GM06990 (cell line): Measurements from ENCODE around the gene NRARP.

Source experiments
- DNase-seq: peaks from one replicate; pipeline ENCODE4 v3.0.0-alpha.2; 2011; ENCODE audit not compliant: insufficient read length; ENCODE audit errors: extremely low read depth
- H3K27me3 ChIP-seq: replicated peaks from 2 replicates; pipeline ENCODE4 v1.6.0; 2011; ENCODE audit warnings: low read length; ENCODE audit not compliant: control insufficient read depth, insufficient read depth
- H3K36me3 ChIP-seq: 2 replicates; pipeline ENCODE4 v1.5.1; 2011; ENCODE audit warnings: low read length; ENCODE audit not compliant: control insufficient read depth, insufficient read depth
- H3K4me3 ChIP-seq: replicated peaks from 2 replicates; pipeline ENCODE4 v1.5.1; 2011; ENCODE audit warnings: low read depth, mild to moderate bottlenecking, control low read depth, low read length
- CTCF ChIP-seq: IDR thresholded peaks from 2 replicates; pipeline ENCODE4 v1.5.1; 2011; ENCODE audit warnings: low read length, control low read depth, mild to moderate bottlenecking, inconsistent platforms; ENCODE audit not compliant: insufficient read depth, poor library complexity, severe bottlenecking

The NRARP gene

GRCh38 chr9:137294091-137294680 is 7.9 kb downstream of the NRARP start:
- no peak for DNase-seq
- TF ChIP-seq CTCF, result no peak
- Histone ChIP-seq H3K36me3 (no peaks in the 10 kb centered on the region), H3K27me3 (no peaks in the 10 kb centered on the region; the same call in 1 of the 2 replicates), H3K4me3 (no peak overlapping the region)

- no peaks in the 10 kb centered on the region; the same call in 1 of the 2 replicates for H3K27me3 ChIP-seq
- DNase-seq, result no peak
- H3K4me3 ChIP-seq, result no peak overlapping the region
- H3K36me3 ChIP-seq, result no peaks in the 10 kb centered on the region
- no peak for TF ChIP-seq CTCF
Observed at GRCh38 chr9:137293482-137294090, 8.5 kb downstream of the NRARP start.

DNA sequence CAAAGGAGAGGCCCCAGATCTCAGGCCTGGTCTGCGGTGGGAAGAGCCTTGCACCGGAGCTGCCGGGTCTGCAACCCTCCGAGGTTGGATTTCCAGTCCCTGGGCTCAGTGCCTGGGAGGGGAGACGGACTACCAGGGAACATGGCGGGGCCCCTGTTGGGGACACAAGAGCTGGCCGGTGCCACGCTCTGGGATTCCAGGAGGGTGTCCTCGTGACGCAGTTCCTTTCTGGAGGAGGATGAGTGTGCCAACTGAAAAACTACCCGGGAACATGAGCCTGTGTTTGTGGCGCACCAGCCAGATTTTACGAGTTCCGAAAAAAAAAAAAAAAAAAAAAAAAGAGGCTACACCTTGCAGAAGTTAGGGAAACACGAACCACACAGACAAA is 9.0 kb downstream of the NRARP start:
- DNase-seq, result no peak
- TF ChIP-seq CTCF, result no peak
- Histone ChIP-seq H3K36me3 (no peaks in the 10 kb centered on the region), H3K27me3 (no peaks in the 10 kb centered on the region; the same call in 1 of the 2 replicates), H3K4me3 (no peak overlapping the region)

GRCh38 chr9:137286975-137287383 is 15.1 kb downstream of the NRARP start:
- DNase-seq, result peak; percentile 74
- Histone ChIP-seq H3K4me3 (no peak overlapping the region), H3K36me3 (no peaks in the 10 kb centered on the region; the same call in 1 of the 2 replicates), H3K27me3 (no peaks in the 10 kb centered on the region)
- TF ChIP-seq CTCF, result peak; percentile 60

DNA sequence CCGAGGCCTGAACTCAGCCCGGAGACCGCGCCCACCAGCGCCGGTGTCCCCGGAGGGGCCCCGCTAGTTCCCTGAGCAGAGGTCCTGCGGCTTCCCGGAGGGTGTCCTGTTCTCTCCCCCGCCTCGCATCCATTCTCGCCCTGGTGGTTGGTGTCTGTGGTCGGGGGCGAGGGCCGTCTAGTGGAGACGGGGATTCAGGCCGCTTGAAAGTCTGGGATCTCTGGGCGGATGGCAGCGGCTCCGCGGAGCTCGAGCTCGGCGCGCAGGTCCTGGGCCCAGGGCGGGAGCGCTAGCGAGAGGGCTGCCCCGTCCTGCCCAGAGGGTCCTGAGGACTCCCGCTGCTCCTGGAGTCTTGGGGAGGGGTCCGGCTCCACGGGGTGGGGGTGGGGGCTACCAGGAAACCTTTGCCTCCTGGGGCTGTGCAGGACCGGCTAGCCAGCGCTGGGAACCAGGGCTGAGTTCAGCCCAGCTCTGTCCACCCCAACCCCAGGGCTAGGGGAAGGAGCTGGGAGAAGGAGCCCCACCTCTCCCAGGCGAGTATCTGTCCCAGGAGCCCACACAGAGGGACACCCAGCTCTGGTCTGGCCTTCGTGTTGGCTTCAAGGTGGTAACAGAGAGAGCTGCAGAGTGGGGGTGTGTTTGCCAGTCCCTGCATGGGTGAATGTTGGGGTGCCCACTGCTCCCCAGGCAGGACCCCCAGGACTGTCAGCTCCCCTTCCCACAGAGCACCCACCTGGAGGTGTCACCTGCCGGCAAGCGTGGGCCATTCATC is 20.5 kb downstream of the NRARP start:
- no peak overlapping the region for H3K4me3 ChIP-seq

More for the DNA sequence above, 20.5 kb downstream of the NRARP start:
- H3K27me3 ChIP-seq, result no peaks in the 10 kb centered on the region
- peaks cover 11% of the 10 kb centered on the region for H3K36me3 ChIP-seq
- DNase-seq, result no peak
- TF ChIP-seq CTCF, result no peak
